Measurements from ENCODE around the gene GTF3C2. TPM values are rescaled to one million over a fixed set of nuclear protein-coding genes. Genes with fewer than 3 reads are reported as not detected.

Gene GTF3C2
- total and polyA plus RNA-seq, 2 of the 13 experiments (the other 11 are each of a cell fraction or from before 2014, with no cell fraction given) = 77.5 to 130 TPM

- TF ChIP-seq, protein P1, sequence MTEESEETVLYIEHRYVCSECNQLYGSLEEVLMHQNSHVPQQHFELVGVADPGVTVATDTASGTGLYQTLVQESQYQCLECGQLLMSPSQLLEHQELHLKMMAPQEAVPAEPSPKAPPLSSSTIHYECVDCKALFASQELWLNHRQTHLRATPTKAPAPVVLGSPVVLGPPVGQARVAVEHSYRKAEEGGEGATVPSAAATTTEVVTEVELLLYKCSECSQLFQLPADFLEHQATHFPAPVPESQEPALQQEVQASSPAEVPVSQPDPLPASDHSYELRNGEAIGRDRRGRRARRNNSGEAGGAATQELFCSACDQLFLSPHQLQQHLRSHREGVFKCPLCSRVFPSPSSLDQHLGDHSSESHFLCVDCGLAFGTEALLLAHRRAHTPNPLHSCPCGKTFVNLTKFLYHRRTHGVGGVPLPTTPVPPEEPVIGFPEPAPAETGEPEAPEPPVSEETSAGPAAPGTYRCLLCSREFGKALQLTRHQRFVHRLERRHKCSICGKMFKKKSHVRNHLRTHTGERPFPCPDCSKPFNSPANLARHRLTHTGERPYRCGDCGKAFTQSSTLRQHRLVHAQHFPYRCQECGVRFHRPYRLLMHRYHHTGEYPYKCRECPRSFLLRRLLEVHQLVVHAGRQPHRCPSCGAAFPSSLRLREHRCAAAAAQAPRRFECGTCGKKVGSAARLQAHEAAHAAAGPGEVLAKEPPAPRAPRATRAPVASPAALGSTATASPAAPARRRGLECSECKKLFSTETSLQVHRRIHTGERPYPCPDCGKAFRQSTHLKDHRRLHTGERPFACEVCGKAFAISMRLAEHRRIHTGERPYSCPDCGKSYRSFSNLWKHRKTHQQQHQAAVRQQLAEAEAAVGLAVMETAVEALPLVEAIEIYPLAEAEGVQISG (CRISPR knock-in tag; IDR thresholded peaks at IDR 0.05) = peak; percentile 80; the same call in 1 of the 2 replicates
- TF ChIP-seq NR1H2 (CRISPR knock-in tag; IDR thresholded peaks at IDR 0.05; ENCODE audit: borderline replicate concordance, low read depth) (no peak), CBX2 (IDR thresholded peaks at IDR 0.05; ENCODE audit: low read depth, low read length) (no peak), CBX2 (CRISPR knock-in tag; IDR thresholded peaks at IDR 0.05; ENCODE audit: low read depth) (no peak), MBNL3 (CRISPR knock-in tag; conservative IDR thresholded peaks at IDR 0.05) (no peak), ZNF510 (CRISPR knock-in tag; IDR thresholded peaks at IDR 0.05; ENCODE audit: low read depth) (no peak), ATF7-NPFF (CRISPR knock-in tag; IDR thresholded peaks at IDR 0.05; ENCODE audit: low read depth) (peak; percentile 62; the same call in 1 of the 2 replicates), THAP7 (CRISPR knock-in tag; IDR thresholded peaks at IDR 0.05) (no peak), SRY (CRISPR knock-in tag; IDR thresholded peaks at IDR 0.05) (0 out of 2 replicates have a peak, but pooled peaks have one; percentile 60), SIX4 (CRISPR knock-in tag; IDR thresholded peaks at IDR 0.05) (peak; percentile 83), ZIK1 (CRISPR knock-in tag; IDR thresholded peaks at IDR 0.05; ENCODE audit: borderline replicate concordance, low read depth) (peak; percentile 88; the same call in 1 of the 2 replicates), SP4 (CRISPR knock-in tag; IDR thresholded peaks at IDR 0.05) (peak; percentile 59; the same call in 1 of the 2 replicates), ZNF746 (CRISPR knock-in tag; IDR thresholded peaks at IDR 0.05) (no peak; the same call in 1 of the 2 replicates), FOXO1 (CRISPR knock-in tag; IDR thresholded peaks at IDR 0.05) (no peak; the same call in none of the 2 replicates), GATAD2A (CRISPR knock-in tag; IDR thresholded peaks at IDR 0.05) (peak; percentile 92), GABPB1 (CRISPR knock-in tag; IDR thresholded peaks at IDR 0.05) (peak; percentile 60), ZNF484 (CRISPR knock-in tag; IDR thresholded peaks at IDR 0.05; ENCODE audit: borderline replicate concordance, low read depth) (no peak), ZNF33B (CRISPR knock-in tag; IDR thresholded peaks at IDR 0.05) (peak; percentile 82; the same call in 1 of the 2 replicates), ZBTB37 (CRISPR knock-in tag; IDR thresholded peaks at IDR 0.05) (no peak), CAMTA2 (CRISPR knock-in tag; IDR thresholded peaks at IDR 0.05; ENCODE audit: borderline replicate concordance) (no peak), ZNF678 (CRISPR knock-in tag; IDR thresholded peaks at IDR 0.05) (no peak), NR2F2 (IDR thresholded peaks at IDR 0.05; ENCODE audit: borderline replicate concordance, low read depth) (no peak)
- TF ChIP-seq, protein P2, sequence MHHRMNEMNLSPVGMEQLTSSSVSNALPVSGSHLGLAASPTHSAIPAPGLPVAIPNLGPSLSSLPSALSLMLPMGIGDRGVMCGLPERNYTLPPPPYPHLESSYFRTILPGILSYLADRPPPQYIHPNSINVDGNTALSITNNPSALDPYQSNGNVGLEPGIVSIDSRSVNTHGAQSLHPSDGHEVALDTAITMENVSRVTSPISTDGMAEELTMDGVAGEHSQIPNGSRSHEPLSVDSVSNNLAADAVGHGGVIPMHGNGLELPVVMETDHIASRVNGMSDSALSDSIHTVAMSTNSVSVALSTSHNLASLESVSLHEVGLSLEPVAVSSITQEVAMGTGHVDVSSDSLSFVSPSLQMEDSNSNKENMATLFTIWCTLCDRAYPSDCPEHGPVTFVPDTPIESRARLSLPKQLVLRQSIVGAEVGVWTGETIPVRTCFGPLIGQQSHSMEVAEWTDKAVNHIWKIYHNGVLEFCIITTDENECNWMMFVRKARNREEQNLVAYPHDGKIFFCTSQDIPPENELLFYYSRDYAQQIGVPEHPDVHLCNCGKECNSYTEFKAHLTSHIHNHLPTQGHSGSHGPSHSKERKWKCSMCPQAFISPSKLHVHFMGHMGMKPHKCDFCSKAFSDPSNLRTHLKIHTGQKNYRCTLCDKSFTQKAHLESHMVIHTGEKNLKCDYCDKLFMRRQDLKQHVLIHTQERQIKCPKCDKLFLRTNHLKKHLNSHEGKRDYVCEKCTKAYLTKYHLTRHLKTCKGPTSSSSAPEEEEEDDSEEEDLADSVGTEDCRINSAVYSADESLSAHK (CRISPR knock-in tag; IDR thresholded peaks at IDR 0.05; ENCODE audit: borderline replicate concordance) = no peak
These were observed 35.5 kb downstream of the GTF3C2 start (continued) for GRCh38 chr2:27320958-27321543.
